GM12872 (cell line): Measurements from ENCODE around the gene FAM131C.
A peak's percentile ranks its signal among the peaks of the same experiment; 100 is the strongest.

ENCODE experiments used
- CTCF ChIP-seq: IDR thresholded peaks from 3 replicates; pipeline ENCODE4 v1.5.1; 2011; ENCODE audit warnings: low read depth, mild to moderate bottlenecking, low read length, moderate library complexity; ENCODE audit not compliant: insufficient read depth

FAM131C gene

GRCh38 chr1:16088351-16088911, 15.0 kb upstream of the FAM131C start:
- no peak for TF ChIP-seq CTCF

DNA sequence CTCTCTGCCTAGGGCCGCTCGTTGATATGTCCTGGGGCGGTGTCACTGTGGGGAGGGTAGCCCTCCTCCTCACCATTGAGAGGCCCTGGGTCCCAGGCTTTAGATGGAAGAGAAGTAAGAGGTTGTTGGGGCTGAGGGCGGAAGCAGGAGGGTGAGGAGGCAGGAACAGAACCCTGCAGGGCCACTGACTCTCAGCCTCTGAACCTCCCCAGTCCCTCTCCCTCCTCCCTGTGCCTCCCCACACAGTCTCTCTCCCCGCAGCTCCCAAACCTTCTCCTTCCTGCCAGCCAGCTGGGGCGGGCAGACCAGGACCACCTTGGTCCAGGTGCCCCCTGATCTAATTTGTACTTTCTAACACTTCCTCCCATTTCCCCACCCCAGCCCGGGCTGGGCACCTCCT, 14.3 kb upstream of the FAM131C start:
- TF ChIP-seq CTCF, result no peak

GRCh38 chr1:16085522-16085921, 12.1 kb upstream of the FAM131C start:
- no peak for TF ChIP-seq CTCF

GRCh38 chr1:16083486-16083885, 10.0 kb upstream of the FAM131C start:
- TF ChIP-seq CTCF, result no peak

DNA sequence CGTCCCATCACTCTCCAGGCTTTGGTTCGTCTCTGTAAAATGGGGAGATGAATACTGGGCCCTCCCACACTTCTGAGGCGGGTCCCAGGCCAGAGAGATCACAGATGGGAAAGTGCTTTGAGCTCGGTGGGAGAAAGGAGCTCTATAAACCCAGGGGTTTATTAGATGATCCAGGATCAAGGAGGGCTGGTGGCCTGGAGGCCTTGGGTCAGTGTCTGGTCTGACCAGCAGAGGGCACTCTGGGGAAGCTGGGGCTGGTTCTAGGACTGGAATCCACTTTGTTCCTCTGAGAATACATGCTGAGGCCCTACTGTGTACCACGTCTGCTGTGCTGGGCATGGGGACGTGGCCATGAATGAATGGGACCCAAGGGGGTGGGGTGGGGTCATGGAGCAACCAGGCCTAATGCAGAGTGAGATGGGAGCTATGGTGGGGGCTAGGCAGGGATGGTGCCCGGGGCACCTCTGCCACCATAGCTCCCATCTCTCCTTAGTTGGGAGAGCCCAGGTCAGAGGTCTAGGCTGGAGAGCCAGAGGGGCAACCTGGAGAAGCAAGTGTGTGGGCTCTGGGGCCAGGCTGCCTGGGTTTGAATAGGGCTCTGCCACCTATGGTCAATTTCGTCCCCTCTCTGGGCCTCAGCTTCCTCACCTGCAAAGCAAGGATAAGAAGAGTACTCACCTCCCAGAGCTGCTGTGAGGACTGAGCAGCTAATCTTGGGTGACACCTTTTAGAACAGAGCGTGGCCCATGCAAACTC, 9.0 kb upstream of the FAM131C start:
- peak; percentile 94 for TF ChIP-seq CTCF

GRCh38 chr1:16081636-16082035, 8.2 kb upstream of the FAM131C start:
- TF ChIP-seq CTCF, result no peak

DNA sequence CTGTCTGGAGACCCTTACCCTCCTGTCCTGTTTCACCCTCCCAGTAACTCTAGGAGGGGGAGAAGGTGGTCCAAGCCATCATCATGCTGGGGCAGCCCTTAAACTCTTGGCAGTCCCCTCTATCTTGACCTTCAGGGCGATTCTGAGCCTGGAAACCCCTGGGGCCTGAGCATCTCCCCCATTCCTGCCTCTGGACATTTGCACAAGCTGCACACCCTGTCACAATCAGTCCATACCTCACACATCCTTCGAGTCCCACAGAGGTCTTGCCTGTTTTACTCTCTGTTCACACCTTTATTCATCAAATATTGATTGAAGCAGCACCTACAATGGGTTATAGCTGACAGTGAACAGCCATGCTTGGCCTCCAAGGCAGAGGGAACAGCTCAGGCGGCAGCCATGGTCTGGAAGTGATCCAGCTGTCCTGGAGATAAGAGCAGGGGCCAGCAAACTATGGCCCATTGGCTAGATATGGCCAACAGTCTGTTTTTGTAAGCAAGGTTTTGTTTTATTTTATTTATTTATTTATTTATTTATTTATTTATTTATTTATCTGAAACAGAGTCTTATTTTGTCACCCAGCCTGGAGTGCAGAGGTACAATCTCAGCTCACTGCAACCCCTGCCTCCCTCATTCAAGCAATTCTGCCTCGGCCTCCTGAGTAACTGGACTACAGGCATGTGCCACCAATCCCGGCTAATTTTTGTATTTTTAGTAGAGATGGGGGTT, 7.1 kb upstream of the FAM131C start:
- no peak for TF ChIP-seq CTCF
